Spleen (tissue), 11 donors: ENCODE results near the gene PI16. TPM values are rescaled to one million over a fixed set of nuclear protein-coding genes. Genes with fewer than 3 reads are reported as not detected.
A peak's percentile ranks its signal among the peaks of the same experiment; 100 is the strongest.
"Not testable (repeated sequence)": the region's sequence is repeated elsewhere in the genome, so short reads cannot be mapped to it uniquely, and the experiment has no call there.

Source experiments
- DNase-seq: peaks from one replicate; pipeline ENCODE4 v3.0.0-alpha.2; 2020
- H3K27ac ChIP-seq, 8 donors: fragments of 200-600 bp; sonication (generic) in 7 of 8; 1 replicate in 4 of 8; 2 replicates in 4 of 8; pipeline versions ENCODE4 v1.5.0 to v1.8.0; 2016 to 2021; ENCODE audit warnings: inconsistent platforms in 4 of 8, mild to moderate bottlenecking in 4 of 8, moderate library complexity in 1 of 8
- H3K27me3 ChIP-seq, 7 donors: fragments of 200-600 bp; sonication (generic) in 6 of 7; replicated peaks in 1 of 7; 1 replicate in 4 of 7; 2 replicates in 3 of 7; pipeline versions ENCODE4 v1.5.0 to v1.8.0; 2016 to 2021; ENCODE audit warnings: inconsistent platforms in 3 of 7, mild to moderate bottlenecking in 1 of 7
- H3K36me3 ChIP-seq, 6 donors: fragments of 200-600 bp; sonication (generic) in 5 of 6; 1 replicate in 4 of 6; 2 replicates in 2 of 6; pipeline versions ENCODE4 v1.5.0 to v1.8.0; 2016 to 2021; ENCODE audit warnings: inconsistent platforms in 2 of 6
- H3K4me1 ChIP-seq, 6 donors: fragments of 200-600 bp; sonication (generic) in 5 of 6; 1 replicate in 3 of 6; 2 replicates in 3 of 6; pipeline versions ENCODE4 v1.5.0 to v1.8.0; 2016 to 2021; ENCODE audit warnings: inconsistent platforms in 3 of 6
- H3K4me3 ChIP-seq, 8 donors: fragments of 200-600 bp; sonication (generic) in 7 of 8; 1 replicate in 4 of 8; 2 replicates in 4 of 8; pipeline versions ENCODE4 v1.5.0 to v1.8.0; 2016 to 2021; ENCODE audit warnings: inconsistent platforms in 4 of 8, mild to moderate bottlenecking in 4 of 8, moderate library complexity in 2 of 8
- H3K9me3 ChIP-seq, 8 donors: fragments of 200-600 bp; sonication (generic) in 7 of 8; 1 replicate in 4 of 8; 2 replicates in 4 of 8; pipeline versions ENCODE4 v1.5.0 to v1.8.0; 2016 to 2021; ENCODE audit warnings: inconsistent platforms in 4 of 8
- CTCF ChIP-seq, 11 experiments: fragments of 200-600 bp in 7 of 11; fragments of 450-650 bp in 4 of 11; sonication (generic) in 4 of 11; IDR thresholded peaks in 8 of 11; conservative IDR thresholded peaks in 3 of 11; 1 replicate in 7 of 11; 2 replicates in 4 of 11; pipeline versions ENCODE4 v1.4.0 to v1.8.0; 2016 to 2021; ENCODE audit warnings: antibody characterized with exemption in 11 of 11, inconsistent platforms in 4 of 11, mild to moderate bottlenecking in 1 of 11
- POLR2A ChIP-seq, 3 donors: fragments of 450-650 bp; IDR thresholded peaks; one replicate each; pipeline ENCODE4 v1.5.1; 2017; ENCODE audit warnings: antibody characterized with exemption in 3 of 3, mild to moderate bottlenecking in 1 of 3
- POLR2AphosphoS5 ChIP-seq, 3 donors: sonication (generic); formaldehyde crosslinking; IDR thresholded peaks; one replicate each; pipeline ENCODE4 v1.5.1; 2017; ENCODE audit warnings: antibody characterized with exemption in 3 of 3
- WGBS, 5 donors: extraction: QIAGEN DNeasy Blood & Tissue Kit in 3 of 5; methylation state at CpG; one replicate each; pipeline versions ENCODE4 v1.1.5 to v1.1.7; 2013 to 2018; 5-methylcytosine and 5-hydroxymethylcytosine counted together
- intact Hi-C: fragments of 100-400 bp; cut with DNase I; formaldehyde crosslinking; loops from one replicate; pipeline ENCODE4 v1.15.0; 2023; ENCODE audit warnings: low total_unique reads
- polyA plus RNA-seq, 3 donors: library from polyadenylated mRNA; stranded (reverse); fragments of 200-250 nt; gene quantifications; one replicate each; pipeline ENCODE4 v1.2.1, GENCODE V29; 2013
- total RNA-seq, 7 donors: library from RNA; depleted of rRNA in 3 of 7; stranded (reverse); fragments of >200 nt in 3 of 7; fragmentation: NEBNext Ultra II Directional in 4 of 7; extraction: Animal tissue kit (Norgen Biotek cat#: 25700) in 4 of 7; gene quantifications; one replicate each; pipeline versions ENCODE4 v1.1.0 to v1.2.1, GENCODE V29; 2016 to 2021
- donor health status: healthy with polysubstance abuse.
- donor health status: DM: no; HTN: no; CAD: no; lungs with moderate emphysema.
- donor health status: DM: no; HTN: no; CAD: no.
- donor health status: Bipolar disorder and iron deficiency.
- donor health status: healthy.
- donor health status: DM: no; HTN: no; CAD: no.
- donor health status: DM: yes; HTN: yes; CAD: no.

PI16 gene
- total and polyA plus RNA-seq, 10 donors: 0.94 to 7.3 (median 1.6) TPM; not detected in 1

DNA sequence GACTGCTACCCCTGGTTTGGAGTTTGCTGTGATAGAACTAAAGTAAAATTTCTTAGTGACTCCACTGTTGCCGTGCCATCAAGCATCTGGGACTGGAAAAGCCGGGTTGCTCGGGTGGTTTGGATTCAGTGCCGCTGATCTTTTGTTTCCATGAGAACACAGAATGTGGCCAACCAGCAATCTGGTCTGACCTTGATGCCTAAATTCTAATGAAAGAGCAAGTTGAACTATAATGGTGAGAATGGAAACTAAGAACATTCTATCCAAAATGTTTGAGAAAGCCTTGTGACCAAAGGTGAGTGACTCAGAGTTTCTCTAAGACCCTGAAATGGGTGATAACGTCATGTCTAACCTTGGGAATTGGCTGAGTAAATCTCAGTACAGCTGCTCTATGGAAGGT lies 9.9 kb upstream of the PI16 start:
- no peak overlapping the region for H3K27ac ChIP-seq
- no peak overlapping the region for H3K4me3 ChIP-seq
- 63 to 92% (median 76%) methylated on average over 5 of the region's 5 CpGs for WGBS, 5 donors
- no peak for TF ChIP-seq POLR2A (IDR thresholded peaks at IDR 0.05)
- H3K4me1 ChIP-seq: peaks cover 0 to 11% (median 0%) of the 10 kb centered on the region in 6 donors
- no peaks in the 10 kb centered on the region for H3K9me3 ChIP-seq
- no peak for DNase-seq
- H3K36me3 ChIP-seq: no peaks in the 10 kb centered on the region
- intact Hi-C loops: no loop called here
- H3K27me3 ChIP-seq: no peaks in the 10 kb centered on the region

DNA sequence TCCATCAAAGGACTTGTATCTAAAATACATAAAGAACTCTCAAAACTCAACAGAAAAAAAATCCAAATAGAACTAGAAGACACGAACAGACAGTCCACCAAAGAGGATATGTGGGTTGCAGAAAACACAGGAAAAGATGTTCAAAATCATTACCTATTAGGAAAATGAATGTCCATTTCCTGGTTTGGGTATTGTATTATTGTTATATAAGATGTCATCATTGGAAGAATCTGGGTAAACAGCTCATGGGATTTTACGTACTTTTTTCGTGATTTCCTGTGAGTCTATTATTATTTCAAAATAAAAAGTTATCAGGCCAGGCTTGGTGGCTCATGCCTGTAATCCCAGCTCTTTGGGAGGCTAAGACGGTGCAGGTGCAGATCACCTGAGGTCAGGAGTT lies 9.2 kb upstream of the PI16 start:
- 83 to 90% (median 85%) methylated on average over 4 of the region's 4 CpGs for WGBS, 5 donors
- Histone ChIP-seq H3K27ac (no peak overlapping the region), H3K4me1 (peaks cover 0 to 11% (median 0%) of the 10 kb centered on the region in 6 donors), H3K27me3 (no peaks in the 10 kb centered on the region), H3K36me3 (no peaks in the 10 kb centered on the region), H3K9me3 (no peaks in the 10 kb centered on the region), H3K4me3 (no peak overlapping the region)
- TF ChIP-seq CTCF (IDR thresholded peaks at IDR 0.05 in 8 of 11, conservative IDR thresholded peaks at IDR 0.05 in 3 of 11): no peak
- no peak for TF ChIP-seq POLR2AphosphoS5 (IDR thresholded peaks at IDR 0.05)
- no peak for TF ChIP-seq POLR2A (IDR thresholded peaks at IDR 0.05)
- intact Hi-C loops: no loop called here
- no peak for DNase-seq

- WGBS, 5 donors: 85 to 93% (median 90%) methylated on average over 4 of the region's 4 CpGs
- Histone ChIP-seq H3K27me3 (no peaks in the 10 kb centered on the region), H3K4me1 (peaks cover 0 to 11% (median 0%) of the 10 kb centered on the region in 6 donors), H3K36me3 (no peaks in the 10 kb centered on the region), H3K4me3 (no peak overlapping the region), H3K27ac (no peak overlapping the region), H3K9me3 (no peaks in the 10 kb centered on the region)
- intact Hi-C loops: no loop called here
- no peak for TF ChIP-seq CTCF (IDR thresholded peaks at IDR 0.05 in 8 of 11, conservative IDR thresholded peaks at IDR 0.05 in 3 of 11)
- no peak for TF ChIP-seq POLR2AphosphoS5 (IDR thresholded peaks at IDR 0.05)
- no peak for TF ChIP-seq POLR2A (IDR thresholded peaks at IDR 0.05)
- DNase-seq: peak; percentile 31
Measured at GRCh38 chr6:36946526-36946925, 8.0 kb upstream of the PI16 start.

- H3K27ac ChIP-seq: no peak overlapping the region
Measured at GRCh38 chr6:36947570-36948351, 6.8 kb upstream of the PI16 start.

GRCh38 chr6:36949076-36949475 lies 5.5 kb upstream of the PI16 start:
- H3K27me3 ChIP-seq, H3K27ac ChIP-seq, H3K4me3 ChIP-seq, H3K36me3 ChIP-seq, intact Hi-C loops, H3K9me3 ChIP-seq: not testable (repeated sequence)
- H3K4me1 ChIP-seq: peaks cover 0 to 19% (median 4%) of the 10 kb centered on the region in 6 donors
- DNase-seq: peak; percentile 25
- WGBS, 5 donors: 91 to 96% (median 94%) methylated on average over 9 of the region's 9 CpGs

More at GRCh38 chr6:36947570-36948351, 6.8 kb upstream of the PI16 start:
- Histone ChIP-seq H3K36me3 (no peaks in the 10 kb centered on the region), H3K4me3 (no peak overlapping the region), H3K4me1 (peaks cover 0 to 11% (median 0%) of the 10 kb centered on the region in 6 donors), H3K27me3 (no peaks in the 10 kb centered on the region), H3K9me3 (no peaks in the 10 kb centered on the region)
- 65 to 72% (median 68%) methylated on average over 12 of the region's 12 CpGs for WGBS, 5 donors
- intact Hi-C loops: no loop called here
- TF ChIP-seq POLR2AphosphoS5 (IDR thresholded peaks at IDR 0.05) (peak in 1 of 3 donors; percentile 52), POLR2A (IDR thresholded peaks at IDR 0.05) (no peak), CTCF (IDR thresholded peaks at IDR 0.05 in 8 of 11, conservative IDR thresholded peaks at IDR 0.05 in 3 of 11) (no peak)
- peak; percentile 64 for DNase-seq
